NOMO-1 treated with DMSO at 0.1 percent for 48 hours (cell line): ENCODE measurements around the gene PCSK5.
"Not testable (repeated sequence)": the region's sequence is repeated elsewhere in the genome, so short reads cannot be mapped to it uniquely, and the experiment has no call there.

Source experiments
- DNase-seq: peaks from one replicate; lab custom pipeline; 2025; ENCODE audit not compliant: unreplicated experiment; lab: John Stamatoyannopoulos, UW

PCSK5 gene

DNA sequence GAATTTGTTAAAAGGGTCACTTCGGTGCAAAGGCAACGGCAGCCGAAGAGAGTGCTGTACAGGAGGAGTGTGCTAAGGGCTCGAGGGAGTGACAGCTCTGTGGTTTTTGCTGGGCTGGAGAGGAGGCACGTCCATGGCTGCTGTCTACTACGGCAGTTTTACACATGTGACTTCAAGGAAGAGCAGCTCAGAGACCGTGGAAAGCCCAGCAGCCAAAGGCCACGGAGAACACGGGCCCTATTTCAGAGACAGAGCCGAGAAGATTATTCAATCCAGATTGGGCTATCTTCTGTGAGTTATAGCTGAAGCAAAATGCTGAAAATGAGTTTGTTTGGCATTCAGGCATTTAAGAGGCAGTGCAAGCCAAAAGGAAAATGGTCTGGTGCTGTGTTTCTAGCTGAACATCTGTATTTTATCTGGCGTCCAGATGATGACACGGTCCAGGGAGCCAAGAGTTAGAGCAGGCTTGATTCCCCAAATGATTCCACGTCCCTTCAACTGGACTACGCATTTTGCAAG lies 407.3 kb downstream of the PCSK5 start:
- DNase-seq, result peak; percentile 46

- DNase-seq, result no peak
Measured at GRCh38 chr9:76298521-76299144, 408.2 kb downstream of the PCSK5 start.

- no peak for DNase-seq
Measured at GRCh38 chr9:76302543-76302942, 412.1 kb downstream of the PCSK5 start.

DNA sequence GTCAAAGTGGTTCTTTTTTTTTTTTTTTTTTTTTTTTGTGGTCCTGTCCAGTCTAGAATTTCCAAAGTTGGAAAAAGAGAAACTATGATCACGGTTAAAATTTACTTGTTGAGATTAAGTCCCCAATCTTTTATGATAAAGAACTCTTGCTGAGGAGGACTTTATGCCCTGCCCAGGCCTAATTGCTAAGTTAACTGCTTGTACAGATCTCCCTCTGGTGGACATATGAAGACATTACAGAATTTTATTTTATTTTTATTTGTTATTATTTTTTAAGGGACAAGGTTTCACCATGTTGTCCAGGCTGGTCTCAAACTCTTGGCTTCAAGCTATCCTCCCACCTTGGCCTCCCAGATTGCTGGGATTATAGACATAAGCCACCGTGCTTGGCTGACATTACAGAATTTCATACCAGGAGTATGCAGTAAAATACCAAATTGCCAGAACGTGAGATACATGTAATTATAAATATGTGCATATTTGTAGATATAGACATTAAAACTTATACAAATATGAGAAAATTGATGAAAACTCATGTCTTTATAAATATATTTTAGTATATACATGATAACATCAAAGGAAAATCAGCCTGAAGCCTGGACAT lies 412.6 kb downstream of the PCSK5 start:
- DNase-seq, result peak; percentile 31

DNA sequence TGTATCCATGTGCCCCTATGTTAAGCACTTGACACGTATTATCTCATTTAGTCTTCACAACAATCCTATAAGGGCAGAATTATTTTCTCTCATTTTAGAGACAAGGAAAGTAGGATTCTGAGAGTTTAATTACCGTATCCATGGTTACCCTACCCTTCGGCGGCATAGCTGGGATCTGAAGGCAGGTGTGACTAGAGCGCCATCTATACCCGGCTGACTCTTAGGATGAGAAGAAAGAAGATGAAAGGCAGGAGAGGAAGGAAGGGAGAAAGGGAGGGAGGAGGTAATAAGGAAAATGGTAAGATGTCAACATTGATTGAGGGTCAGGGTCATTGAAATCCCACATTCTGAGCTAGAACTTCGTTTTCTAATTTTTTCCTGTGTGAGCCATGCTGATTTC lies 416.6 kb downstream of the PCSK5 start:
- DNase-seq, result not testable (repeated sequence)

DNA sequence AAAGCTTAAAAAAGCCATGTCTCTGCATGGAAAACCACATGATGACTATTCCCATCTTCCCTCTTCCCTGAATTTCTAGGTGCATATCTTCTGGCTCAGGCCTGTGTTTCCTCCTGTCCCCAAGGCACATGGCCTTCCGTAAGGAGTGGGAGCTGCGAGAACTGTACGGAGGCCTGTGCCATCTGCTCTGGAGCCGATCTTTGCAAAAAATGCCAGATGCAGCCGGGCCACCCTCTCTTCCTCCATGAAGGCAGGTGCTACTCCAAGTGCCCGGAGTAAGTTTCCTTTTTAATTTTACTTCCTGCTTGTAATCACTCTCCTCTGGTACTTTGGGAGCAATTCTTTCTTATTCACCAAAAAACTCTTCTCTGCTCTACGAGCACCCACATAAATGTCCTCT lies 420.1 kb downstream of the PCSK5 start:
- DNase-seq, result no peak

- DNase-seq, result no peak
Measured at GRCh38 chr9:76310991-76311390, 420.5 kb downstream of the PCSK5 start.

DNA sequence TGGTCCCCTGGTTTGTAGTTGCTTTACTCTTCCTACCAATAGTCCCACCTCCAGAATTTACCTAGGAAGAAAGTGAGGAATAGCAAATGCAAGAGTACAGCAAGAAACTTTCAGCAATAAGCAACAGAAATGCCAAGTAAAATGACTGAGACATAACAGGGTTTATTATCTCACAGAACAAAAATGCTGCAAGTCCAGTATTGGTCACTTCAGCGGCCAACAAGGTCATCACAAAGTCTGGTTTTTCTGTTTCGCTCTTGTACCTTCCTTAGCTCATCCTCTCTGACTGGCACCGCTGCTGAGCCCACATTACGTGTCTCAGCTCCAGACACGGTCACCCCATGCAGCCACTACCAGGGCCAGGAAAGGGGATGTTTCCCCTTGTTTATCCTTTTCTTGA lies 421.1 kb downstream of the PCSK5 start:
- no peak for DNase-seq

DNA sequence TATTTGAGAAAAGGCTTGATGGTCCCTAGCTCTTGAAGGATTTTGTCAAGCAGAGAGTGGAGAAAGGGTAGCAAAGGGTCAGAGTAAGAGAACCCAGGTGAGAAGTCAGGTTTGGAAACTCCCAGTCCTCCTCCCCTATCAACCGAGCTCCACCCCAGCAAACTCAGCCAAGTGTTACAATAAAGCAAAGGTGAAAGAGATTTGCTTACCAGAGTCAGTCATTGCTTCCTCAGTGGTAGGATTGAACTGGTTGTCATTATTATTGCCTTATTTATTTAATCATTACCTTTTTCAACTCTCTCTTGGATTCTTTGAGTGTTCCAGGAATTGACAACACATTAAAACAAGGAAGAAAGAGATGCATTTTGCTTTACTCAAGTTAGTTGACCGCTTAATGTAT lies 423.3 kb downstream of the PCSK5 start:
- no peak for DNase-seq

- no peak for DNase-seq
Measured at GRCh38 chr9:76314321-76314720, 423.8 kb downstream of the PCSK5 start.

- no peak for DNase-seq
Measured at GRCh38 chr9:76316069-76316468, 425.6 kb downstream of the PCSK5 start.

GRCh38 chr9:76319466-76319865 lies 429.0 kb downstream of the PCSK5 start:
- not testable (repeated sequence) for DNase-seq

GRCh38 chr9:76321195-76321828 lies 430.8 kb downstream of the PCSK5 start:
- DNase-seq, result no peak

GRCh38 chr9:76322810-76323209 lies 432.3 kb downstream of the PCSK5 start:
- DNase-seq, result no peak

DNA sequence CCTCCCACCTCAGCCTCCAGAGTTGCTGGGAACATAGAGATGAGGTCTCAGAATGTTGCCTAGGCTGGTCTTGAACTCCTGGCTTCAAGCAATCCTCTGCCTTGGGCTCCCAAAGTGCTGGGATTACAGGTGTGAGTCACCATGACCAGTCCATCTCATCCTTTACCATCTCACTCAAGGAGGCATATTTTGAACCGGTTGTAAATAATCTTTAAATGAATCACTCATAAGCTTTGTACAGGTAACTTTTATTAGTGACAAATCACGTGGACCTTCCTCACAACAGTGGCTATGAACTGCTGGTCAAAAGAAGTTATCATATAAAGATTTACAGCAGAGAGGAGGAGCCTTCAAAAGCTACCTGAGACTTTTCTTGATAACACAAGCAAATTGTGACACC lies 433.0 kb downstream of the PCSK5 start:
- no peak for DNase-seq

- not testable (repeated sequence) for DNase-seq
Measured at GRCh38 chr9:76324030-76324429, 433.6 kb downstream of the PCSK5 start.

- DNase-seq, result no peak
Measured at GRCh38 chr9:76330034-76330433, 439.6 kb downstream of the PCSK5 start.

DNA sequence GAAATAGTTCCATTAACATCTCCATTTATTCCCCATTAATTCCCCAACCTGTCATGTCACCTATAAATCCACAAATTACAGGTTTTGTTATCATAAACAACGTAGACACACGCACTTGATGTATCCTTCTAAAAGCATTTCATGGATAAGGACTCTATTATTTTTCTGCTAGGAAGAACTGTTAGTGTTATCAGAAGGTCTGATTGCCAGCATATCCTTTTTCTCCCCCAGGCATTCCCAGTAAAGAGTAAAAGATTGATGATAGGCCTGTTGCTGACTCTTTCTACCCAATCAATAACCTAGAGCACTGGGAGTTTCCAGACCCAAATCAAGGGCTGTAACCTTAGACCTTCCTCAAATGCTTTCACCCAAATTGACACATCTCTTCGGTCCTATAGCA lies 442.9 kb downstream of the PCSK5 start:
- DNase-seq, result no peak

GRCh38 chr9:76333964-76334363 lies 443.5 kb downstream of the PCSK5 start:
- no peak for DNase-seq

DNA sequence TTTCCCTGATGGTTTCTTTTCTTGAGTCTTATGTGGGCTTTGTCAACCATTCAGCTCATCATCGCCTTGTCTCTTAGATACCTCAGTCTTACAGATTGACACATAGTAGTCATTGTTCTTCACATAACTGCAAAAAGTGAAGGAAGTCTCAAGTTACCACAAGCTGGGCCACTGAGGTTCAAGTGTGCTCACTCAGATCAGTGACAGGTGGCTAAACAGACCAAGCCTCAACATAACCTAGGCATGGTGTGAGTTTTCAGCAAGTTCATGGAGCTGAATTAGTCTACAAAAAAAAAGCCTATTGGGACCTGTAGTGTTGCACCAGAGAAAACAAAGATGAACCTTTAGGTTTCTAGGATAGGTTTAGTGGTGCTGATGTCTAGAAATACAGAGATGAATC lies 445.6 kb downstream of the PCSK5 start:
- no peak for DNase-seq

GRCh38 chr9:76338418-76338817 lies 447.9 kb downstream of the PCSK5 start:
- no peak for DNase-seq

- DNase-seq, result no peak
Measured at GRCh38 chr9:76341616-76342015, 451.1 kb downstream of the PCSK5 start.
